PC-9 (cell line): Measurements from ENCODE around the gene ADPRM.

Source experiments
- CTCF ChIP-seq: fragments of 200-600 bp; sonication (generic); conservative IDR thresholded peaks from 2 replicates; pipeline ENCODE4 v1.6.1; 2017; ENCODE audit warnings: mixed run types, antibody characterized with exemption, mild to moderate bottlenecking, moderate library complexity
- EZH2 ChIP-seq: fragments of 200-600 bp; sonication (generic); IDR thresholded peaks from 2 replicates; pipeline ENCODE4 v1.8.0; 2017; ENCODE audit warnings: antibody characterized with exemption, low read depth

GRCh38 chr17:10752696-10753095 is 55.3 kb downstream of the ADPRM start:
- TF ChIP-seq CTCF (no peak), EZH2 (no peak)
